Measurements from ENCODE around the gene DLG5. TPM values are rescaled to one million over a fixed set of nuclear protein-coding genes. Genes with fewer than 3 reads are reported as not detected.
A peak's percentile ranks its signal among the peaks of the same experiment; 100 is the strongest.

DLG5 gene, protein sequence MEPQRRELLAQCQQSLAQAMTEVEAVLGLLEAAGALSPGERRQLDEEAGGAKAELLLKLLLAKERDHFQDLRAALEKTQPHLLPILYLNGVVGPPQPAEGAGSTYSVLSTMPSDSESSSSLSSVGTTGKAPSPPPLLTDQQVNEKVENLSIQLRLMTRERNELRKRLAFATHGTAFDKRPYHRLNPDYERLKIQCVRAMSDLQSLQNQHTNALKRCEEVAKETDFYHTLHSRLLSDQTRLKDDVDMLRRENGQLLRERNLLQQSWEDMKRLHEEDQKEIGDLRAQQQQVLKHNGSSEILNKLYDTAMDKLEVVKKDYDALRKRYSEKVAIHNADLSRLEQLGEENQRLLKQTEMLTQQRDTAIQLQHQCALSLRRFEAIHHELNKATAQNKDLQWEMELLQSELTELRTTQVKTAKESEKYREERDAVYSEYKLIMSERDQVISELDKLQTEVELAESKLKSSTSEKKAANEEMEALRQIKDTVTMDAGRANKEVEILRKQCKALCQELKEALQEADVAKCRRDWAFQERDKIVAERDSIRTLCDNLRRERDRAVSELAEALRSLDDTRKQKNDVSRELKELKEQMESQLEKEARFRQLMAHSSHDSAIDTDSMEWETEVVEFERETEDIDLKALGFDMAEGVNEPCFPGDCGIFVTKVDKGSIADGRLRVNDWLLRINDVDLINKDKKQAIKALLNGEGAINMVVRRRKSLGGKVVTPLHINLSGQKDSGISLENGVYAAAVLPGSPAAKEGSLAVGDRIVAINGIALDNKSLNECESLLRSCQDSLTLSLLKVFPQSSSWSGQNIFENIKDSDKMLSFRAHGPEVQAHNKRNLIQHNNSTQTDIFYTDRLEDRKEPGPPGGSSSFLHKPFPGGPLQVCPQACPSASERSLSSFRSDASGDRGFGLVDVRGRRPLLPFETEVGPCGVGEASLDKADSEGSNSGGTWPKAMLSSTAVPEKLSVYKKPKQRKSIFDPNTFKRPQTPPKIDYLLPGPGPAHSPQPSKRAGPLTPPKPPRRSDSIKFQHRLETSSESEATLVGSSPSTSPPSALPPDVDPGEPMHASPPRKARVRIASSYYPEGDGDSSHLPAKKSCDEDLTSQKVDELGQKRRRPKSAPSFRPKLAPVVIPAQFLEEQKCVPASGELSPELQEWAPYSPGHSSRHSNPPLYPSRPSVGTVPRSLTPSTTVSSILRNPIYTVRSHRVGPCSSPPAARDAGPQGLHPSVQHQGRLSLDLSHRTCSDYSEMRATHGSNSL (N-terminal part only)
- 25.2 TPM for total RNA-seq

DNA sequence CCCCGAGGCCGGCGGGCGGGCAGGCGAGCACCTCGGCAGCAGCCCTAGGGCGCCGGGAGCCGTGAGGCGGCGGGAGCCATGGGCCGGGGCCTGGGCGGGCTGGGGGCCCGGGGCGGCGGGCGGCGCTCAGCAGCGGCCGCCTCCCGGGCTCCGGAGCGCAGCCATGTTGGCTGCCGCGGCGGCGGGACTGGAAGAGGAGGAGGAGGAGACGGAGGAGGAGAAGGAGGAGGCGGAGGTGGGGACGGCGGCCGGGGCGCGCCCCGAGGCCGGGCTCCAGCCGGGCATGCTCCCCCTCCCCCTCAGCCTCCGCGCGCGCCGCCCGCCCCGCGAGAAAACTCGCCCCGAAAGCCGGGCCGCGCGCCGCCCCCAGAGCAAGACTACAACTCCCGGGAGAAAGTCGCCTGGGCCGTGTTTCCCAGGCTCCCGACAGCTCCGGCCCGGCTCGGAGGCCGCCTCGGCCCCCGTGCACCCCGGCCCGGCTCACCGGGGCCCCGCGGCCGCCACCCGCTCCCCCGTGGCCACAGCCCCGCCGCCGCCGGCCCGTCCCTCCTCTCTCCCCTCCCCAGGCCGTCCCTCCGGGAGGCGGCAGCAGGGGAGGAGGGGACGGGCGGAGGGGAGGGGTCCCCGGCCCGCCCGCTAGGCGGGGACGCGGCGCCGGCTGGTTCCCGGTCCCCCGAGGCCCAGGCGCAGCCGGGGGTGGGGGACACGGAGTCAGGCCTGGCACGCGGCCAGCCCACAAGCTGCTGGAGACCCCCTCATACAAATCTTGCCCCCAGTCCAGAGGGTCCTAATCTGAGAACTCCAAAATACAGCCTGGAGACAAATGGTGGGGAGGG lies at the start of gene DLG5:
DLG5 (minus strand) TSS at position 190 of the 836 bp plus-strand sequence. CDS start 235 bp downstream, outside the sequence.
- no peak for DNase-seq

DNA sequence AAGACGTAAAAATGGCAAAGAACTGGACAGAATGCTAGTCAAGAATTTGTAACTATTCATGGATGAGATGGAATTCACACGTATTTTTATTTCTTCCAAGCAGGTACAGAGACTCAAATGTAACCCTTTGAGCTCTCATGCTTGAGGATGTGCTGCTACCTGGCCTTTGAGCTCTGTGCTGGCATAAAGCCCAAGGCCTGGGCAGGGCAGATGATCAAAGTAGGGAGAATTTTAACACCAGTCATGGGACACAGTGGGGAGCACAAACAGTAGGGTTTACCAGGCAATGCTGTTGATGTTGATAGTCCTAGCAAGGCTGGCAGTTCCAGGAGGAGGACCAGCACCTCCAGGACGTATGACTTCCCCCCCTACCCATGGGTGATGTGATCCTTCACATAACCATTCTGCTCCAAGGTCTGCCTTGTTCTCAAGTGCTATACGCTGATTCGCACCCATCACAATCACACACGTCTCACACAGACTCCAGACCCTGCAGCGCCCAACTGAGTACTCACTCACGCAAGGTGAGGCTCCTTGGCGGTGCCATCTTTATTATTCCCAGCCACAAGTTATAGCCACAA lies 48.6 kb upstream of the DLG5 start:
- no peak for DNase-seq

DNA sequence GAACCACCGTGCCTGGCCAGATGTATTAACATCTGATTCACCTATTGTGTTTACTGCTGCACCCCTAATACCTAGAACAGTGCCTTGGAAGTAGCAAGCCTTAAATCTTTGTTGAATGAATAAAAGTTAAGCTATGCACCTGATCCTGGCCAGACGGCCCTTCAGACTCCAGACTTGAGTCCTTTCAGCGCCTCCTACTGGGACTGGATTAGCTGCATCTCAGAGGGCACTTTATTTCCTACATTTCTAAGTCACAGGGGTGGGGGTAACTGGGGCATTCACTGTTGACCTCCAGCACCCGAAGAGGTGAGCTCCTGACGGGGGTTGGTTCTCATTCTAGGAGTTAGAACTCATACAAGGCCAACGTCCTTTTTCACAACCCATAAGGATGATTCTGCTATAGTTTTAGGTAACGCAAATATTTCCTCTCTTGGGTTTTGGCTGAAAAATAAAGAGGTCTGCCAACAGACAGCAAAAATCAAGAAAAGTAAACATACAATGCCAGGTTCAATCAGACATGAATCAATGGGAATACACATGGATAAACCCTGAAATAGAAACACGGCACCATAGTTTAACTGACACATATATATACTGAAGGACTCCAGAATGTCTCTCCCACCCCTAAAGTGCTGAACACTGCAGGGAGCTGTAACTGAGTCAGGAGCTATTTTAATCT lies 48.0 kb upstream of the DLG5 start:
- no peak for DNase-seq

DNA sequence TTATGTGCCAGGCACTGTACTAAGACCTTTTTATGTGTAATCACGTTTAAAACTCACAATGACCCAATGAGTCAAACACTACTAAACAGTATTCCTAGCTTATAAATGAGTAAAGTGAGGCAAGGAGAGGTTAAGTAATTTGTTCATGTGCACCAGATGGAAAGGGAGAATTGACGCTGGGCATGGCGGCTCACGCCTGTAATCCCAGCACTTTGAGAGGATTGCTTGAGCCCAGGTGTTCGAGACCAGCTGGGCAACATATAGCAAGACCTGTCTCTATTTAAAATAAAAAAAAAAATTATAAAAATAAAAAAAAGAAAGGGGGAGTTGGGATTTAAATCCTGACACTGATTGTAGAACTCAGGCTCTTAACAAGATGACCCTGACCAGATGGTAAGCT lies 46.7 kb upstream of the DLG5 start:
- DNase-seq = no peak

DNA sequence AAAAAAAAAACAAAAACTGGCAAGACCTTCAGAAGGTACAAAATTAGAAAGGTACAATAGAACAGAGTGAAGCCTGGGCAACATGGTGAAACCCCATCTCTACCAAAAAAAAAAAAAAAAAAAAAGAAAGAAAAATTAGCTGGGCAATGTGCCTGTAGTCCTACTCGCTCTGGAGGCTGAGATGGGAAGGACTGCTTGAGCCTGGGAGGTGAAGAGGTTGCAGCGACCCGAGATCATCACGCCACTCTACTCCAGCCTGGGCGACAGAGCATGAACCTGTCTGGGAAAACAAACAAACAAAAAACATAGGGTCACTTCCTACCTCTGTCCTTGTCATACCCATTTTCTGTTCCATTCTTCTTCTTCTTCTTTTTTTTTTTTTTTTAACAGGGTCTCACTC lies 45.6 kb upstream of the DLG5 start:
- DNase-seq = no peak

DNA sequence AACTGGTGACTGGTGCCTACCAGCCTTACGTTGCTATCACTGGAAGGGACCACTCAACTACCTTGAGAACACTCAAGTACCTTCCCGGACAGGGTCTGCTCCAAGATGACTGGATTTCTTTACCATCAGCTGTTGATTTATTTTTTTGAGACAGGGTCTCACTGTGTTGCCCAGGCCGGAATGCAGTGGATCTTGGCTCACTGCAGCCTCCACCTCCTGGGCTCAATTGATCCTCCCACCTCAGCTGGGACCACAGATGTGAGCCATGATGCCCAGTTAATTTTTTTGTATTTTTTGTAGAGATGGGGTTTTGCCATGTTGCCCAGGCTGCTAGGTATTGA lies 45.2 kb upstream of the DLG5 start:
- no peak for DNase-seq

DNA sequence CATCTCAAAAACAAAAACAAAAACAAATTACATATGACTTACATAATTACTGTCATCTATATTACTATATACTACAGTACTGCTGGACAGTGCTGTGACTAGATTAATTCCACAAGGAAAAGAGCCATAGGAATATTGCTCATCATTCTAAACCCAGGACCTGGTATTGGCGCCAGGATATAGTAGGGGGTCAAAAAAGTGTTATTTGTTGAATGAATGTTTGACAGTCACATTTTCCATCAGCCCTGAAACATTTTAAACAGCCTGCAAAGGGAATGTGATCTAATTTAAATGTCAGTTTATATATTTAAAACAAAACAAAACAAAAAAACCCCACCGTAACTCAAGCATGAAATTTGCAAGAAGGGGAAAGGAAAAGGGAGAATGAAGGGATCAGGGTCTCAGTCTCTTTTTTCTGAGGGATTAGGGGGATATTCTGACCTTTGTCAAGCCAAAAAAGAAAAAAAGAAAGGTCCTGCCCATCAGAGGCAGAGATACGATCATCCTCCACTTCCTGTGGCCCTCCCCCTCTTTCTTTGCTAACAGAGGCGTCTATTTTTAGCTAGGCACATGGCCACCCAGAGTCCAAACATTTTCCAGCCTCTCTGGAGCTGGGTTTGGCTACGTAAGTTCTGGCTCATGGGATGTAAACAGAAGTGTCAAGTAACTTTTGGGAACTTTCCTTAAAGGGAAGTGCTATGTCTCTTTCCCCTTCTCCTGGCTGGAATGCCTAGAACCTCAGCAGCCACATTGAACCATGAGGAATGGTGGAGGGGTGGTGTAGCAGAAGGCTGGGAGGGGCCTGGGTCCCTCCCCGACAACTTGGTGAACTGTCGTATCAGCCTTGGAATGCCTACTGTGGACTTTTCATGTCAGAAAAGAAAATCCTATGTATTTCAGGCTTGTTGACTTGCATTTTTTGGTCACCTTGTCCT lies 44.6 kb upstream of the DLG5 start:
- DNase-seq = peak; percentile 87

DNA sequence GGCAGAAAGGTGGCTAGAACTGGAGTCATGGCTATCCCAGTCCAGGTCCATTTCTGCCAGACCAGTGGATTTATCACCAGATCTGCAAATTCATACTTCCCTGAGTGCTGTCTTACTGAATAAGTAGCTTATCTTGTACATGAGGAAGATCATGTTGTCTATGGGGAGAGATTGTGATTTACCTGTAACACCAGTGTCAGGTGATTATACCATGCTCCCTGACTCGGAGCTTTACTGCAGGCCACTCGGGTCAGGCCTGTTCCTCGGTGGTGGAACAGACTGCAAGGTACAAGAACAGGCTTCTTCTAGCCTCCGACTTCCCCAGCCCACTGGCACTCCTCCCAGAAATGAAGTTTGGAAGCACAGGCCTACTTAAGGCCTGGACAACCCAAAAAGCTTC lies 42.6 kb upstream of the DLG5 start:
- no peak for DNase-seq

DNA sequence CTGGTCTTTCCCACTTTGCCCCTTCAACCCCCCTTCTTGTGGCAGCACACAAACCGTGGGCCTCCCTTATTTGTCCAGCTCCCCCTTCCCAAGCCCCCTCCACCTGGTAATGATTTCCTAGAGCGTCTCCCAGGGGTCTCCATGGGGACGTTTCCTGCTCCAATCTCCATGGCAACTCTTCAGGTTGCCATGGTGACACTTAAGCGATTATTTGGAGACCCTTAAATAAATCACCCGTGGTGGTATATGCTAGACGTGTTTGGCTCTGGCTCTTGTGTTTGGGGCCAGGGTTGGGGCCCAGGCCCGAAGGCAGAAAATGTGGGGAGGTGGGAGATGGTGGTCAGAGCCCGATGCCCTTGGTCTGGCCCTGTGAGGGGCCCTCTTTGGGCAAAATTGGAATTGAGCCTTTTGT lies 41.1 kb upstream of the DLG5 start:
- DNase-seq = peak; percentile 31

DNA sequence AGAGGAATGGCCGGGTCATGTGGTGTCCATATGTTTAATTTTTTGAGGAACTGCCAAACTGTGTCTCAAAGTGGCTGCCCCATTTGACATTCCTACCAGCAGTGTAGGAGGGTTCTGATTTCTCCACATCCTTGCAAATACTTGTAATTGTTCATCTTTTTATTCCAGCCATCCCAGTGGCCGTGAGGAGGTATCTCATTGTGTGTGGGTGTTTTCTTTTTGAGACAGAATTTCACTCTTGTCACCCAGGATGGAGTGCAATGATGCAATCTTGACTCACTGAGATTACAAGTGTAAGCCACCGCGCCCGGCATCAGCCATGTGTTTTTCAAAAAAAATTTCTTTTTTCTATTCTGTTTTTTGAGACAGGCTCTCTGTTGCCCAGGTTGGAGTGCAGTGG lies 38.7 kb upstream of the DLG5 start:
- peak; percentile 75 for DNase-seq

DNA sequence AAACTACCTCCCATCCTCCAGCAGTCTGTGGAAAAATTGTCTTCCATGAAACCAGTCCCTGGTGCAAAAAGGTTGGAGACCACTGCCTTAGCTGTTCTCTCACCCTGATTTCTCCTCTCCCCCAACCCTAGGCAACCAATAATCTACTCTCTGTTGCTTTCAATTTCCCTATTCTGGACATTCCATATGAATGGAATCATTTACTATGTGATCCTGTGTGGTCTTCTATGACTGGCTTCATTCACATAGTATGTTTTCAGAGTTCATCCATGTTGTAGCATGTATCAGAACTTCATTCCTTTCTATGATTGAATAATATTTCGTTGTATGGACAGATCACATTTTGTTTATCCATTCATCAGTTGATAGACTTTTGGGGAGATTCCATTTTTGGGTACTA lies 38.3 kb upstream of the DLG5 start:
- peak; percentile 38 for DNase-seq

DNA sequence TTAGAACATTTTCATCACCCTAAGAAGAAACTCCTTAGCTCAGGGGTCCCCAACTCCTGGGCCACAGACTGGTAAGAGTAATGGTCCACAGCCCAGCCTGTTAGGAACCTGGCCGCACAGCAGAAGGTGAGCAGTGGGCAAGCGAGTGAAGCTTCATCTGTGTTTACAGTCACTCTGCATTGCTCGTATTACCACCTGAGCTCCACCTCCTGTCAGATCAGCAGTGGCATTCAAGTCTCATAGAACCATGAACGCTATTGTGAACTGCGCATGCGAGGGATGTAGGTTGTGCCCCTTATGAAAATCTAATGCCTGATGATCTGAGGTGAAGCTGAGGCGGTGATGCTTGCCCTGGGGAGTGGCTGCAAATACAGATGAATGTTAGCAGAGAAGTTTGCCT lies 37.3 kb upstream of the DLG5 start:
- DNase-seq = no peak

DNA sequence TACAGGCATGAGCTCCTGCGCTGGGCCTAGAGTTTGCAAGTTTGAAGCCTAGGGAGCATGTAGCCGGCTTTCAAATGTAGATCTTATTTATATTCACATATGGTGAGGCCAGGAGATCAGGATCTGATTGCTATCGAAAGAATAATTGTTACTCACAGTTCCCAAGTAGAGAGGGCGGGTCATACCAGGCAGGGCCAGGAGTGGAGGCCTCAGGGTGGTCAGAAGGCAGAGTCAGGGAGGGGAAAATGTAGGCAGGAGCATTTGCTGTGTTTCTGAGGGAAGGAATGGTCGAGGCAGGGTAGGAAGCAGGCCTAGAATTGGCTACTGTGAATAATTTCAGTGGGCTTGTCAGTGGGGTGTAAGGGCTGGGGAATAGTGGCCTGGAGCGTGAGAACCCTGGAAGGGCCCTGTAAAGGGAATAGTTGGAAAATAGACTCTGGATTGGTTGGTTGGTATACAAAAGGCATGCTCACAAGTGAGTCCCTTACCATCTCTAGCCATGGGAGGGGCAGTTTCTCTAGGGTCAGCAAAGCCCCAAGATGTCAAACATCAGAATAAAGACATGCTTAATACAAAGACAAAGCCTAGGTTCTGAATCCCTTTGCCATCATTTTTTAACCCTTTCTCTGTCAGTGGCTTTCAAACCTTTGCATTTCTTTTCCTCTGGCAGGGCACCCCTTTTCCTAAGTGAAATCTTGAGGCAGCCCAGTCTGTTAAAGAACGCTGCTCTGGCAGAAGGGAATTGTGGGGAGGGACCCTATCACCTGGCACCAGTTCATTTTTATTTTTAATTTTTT lies 36.0 kb upstream of the DLG5 start:
- no peak for DNase-seq

DNA sequence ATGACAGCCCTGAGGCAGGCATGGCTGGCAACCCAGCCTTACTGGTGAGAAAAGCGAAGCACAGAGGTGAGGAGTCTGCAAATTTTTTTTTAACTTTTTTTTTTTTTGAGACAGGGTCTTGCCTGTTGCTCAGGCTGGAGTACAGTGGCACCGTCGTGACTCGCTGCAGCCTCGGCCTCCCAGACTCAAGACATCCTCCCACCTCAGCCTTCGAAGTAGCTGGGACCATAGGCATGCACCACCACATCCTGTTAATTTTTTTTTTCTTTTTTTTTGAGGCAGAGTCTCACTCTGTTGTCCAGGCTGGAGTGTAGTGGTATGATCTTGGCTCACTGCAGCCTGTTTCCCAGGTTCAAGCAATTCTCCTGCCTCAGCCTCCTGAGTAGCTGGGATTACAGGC lies 35.1 kb upstream of the DLG5 start:
- no peak for DNase-seq

DNA sequence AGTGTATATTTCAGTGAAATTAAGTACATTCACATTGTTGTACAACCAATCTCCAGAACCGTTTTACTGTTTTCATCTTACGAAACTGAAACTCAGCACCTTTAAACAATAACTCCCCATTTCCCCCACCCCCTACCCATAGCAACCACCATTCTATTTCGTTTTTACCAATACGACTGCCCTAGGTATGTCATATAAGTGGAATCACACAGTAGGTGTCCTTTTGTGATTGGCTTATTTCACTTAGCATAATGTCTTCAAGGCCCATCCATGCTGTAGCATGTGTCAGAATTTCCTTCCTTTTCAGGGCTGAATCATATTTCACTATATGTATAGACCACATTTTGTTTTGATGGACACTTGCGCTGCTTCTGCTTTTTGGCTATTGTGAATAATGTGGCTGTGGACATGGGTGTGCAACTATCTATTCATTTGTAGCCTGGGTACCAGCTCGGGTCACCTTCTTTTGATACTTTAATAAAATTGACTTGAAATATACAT lies 34.3 kb upstream of the DLG5 start:
- no peak for DNase-seq

DNA sequence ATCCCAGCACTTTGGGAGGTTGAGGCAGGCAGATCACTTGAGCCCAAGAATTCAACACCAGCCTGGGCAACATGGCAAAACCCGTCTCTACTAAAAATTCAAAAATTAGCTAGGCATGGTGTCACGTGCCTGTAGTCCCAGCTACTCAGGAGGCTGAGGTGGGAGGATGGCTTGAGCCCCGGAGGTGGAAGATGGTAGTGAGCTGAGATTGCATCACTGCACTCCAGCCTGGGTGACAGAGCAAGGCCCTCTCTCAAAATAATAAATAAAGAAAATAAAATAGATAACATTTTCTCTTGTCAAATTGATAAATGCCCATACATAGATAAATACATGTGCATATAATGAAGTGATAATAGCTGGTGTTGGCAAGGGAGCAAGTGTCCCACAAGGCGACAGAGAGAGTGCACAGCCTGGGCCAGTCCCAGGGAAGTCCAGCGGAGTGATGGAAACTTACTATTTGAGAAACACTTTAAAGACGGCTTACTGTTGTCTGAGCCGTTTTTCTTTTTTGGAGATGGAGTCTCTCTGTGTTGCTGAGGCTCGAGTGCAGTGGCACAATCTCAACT lies 33.4 kb upstream of the DLG5 start:
- DNase-seq = no peak

DNA sequence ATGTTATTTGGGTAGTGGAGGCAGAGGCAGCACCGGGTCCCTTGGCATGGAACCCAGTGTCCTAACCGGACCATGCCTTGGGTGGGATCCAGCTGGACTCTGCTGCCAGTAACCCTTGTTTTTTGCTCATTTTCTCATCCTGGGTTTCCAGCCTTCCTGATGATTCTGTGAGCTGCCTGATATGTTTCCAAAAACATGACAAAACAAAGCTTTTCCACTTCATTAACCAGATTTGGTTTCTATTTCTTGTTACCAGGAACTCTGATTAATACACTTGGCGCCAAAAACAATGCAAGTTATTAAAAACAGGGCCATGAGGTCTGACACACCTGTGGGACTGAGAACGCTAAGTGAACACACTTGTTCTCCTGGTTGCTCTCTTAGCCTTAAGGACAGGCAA lies 32.8 kb upstream of the DLG5 start:
- DNase-seq = no peak

DNA sequence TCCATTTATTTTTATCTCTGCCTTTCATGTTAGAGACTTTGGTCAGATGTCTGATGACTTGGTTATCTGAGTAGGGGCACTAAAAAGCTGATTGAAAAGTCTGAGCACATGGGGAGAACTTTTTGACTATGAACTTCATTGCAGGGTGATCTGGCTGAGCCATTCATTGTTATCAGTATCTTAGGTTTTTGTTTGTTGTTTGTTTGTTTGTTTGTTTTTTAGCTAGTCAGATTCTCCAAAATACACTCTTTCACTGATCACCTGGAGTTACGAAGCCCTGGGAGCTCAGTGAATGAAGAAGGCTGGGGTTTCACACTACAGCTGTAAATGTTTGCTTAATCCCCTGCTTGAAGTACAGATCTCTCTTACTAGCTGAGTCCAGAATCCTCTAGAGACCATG lies 28.6 kb upstream of the DLG5 start:
- DNase-seq = no peak
